T follicular helper cell (primary cell): Measurements from ENCODE around the gene EVPLL.
"Not testable (repeated sequence)": the region's sequence is repeated elsewhere in the genome, so short reads cannot be mapped to it uniquely, and the experiment has no call there.

Experiments used
- DNase-seq: peaks from one replicate; pipeline ENCODE4 v3.0.0-alpha.2; 2020; ENCODE audit warnings: low read depth

EVPLL gene

GRCh38 chr17:18425593-18425992, 48.0 kb downstream of the EVPLL start:
- DNase-seq = not testable (repeated sequence)

- DNase-seq = not testable (repeated sequence)
Observed at GRCh38 chr17:18426639-18427038, 49.1 kb downstream of the EVPLL start.

GRCh38 chr17:18432206-18432605, 54.6 kb downstream of the EVPLL start:
- not testable (repeated sequence) for DNase-seq
